Large intestine (tissue), 3 donors: ENCODE results near the gene CTRB2. TPM values are rescaled to one million over a fixed set of nuclear protein-coding genes. Genes with fewer than 3 reads are reported as not detected.
"Not testable (repeated sequence)": the region's sequence is repeated elsewhere in the genome, so short reads cannot be mapped to it uniquely, and the experiment has no call there.

Experiments
- DNase-seq, 2 donors: peaks; one replicate each; pipeline versions ENCODE4 v3.0.0 to v3.0.0-alpha.2; 2013
- H3K27ac ChIP-seq: one replicate; pipeline ENCODE4 v1.5.1; 2013; ENCODE audit warnings: low read length
- H3K27me3 ChIP-seq: 2 replicates; pipeline ENCODE4 v1.6.1; 2013; ENCODE audit warnings: low read length; ENCODE audit not compliant: control insufficient read depth, insufficient read depth
- H3K36me3 ChIP-seq: 2 replicates; pipeline ENCODE4 v1.6.1; 2013; ENCODE audit warnings: low read length; ENCODE audit not compliant: control insufficient read depth, insufficient read depth
- H3K4me1 ChIP-seq: one replicate; pipeline ENCODE4 v1.6.1; 2013; ENCODE audit warnings: low read length; ENCODE audit not compliant: control insufficient read depth, insufficient read depth
- H3K4me3 ChIP-seq: one replicate; pipeline ENCODE4 v1.5.1; 2013; ENCODE audit warnings: low read length
- H3K9me3 ChIP-seq: one replicate; pipeline ENCODE4 v1.6.1; 2013; ENCODE audit warnings: mild to moderate bottlenecking, low read depth, low read length, moderate library complexity; ENCODE audit not compliant: control insufficient read depth
- WGBS: methylation state at CpG from one replicate; pipeline ENCODE4 v1.1.5; 2013; ENCODE audit warnings: low lambda C conversion rate; ENCODE audit not compliant: insufficient coverage; 5-methylcytosine and 5-hydroxymethylcytosine counted together
- polyA plus RNA-seq: library from polyadenylated mRNA; unstranded; fragments of 120-200 nt; gene quantifications from one replicate; pipeline ENCODE4 v1.2.1, GENCODE V29; 2013

CTRB2 gene
- polyA plus RNA-seq, 1 donor = not detected

DNA sequence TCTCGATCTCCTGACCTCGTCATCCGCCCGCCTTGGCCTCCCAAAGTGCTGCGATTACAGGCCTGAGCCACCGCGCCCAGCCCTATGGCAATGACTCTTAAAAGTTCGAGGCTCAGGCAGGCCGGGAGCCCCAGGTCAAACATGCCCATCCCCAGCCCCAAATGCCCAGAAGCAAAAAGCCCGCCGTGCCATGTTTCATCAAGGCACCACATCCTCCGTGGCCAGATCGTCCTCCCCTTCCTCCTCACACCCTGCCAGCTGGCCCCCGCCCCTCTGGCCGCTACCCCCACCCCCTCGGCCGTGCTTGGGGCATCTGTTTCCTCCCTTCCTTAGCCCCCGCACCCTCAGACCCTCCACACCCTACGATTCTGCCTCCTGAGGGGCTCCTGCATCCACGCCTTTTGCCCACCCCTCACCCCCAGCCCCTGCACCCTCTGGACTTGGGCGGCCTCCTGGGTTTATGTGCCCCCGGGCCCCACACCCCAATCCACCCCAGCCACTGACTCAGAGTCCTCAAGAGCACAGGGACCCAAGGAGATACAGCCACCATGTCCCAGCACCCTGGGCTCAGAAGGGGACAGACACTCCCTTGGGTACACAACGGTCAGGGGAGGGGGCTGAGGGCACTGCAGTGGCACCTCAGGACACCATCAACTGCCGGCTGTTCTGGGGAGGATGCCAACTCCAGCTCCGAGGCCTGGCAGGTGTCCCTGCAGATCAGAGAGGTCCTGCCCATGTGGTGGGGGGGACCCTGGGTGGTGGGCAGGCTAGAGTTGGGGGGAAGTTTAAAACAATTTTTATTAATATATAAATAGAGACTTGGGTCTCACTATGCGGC is 18.9 kb upstream of the CTRB2 start:
- H3K4me1 ChIP-seq = no peaks in the 10 kb centered on the region
- peaks cover 34% of the 10 kb centered on the region for H3K36me3 ChIP-seq
- WGBS = no CpG with 5 or more reads among the region's 26 CpGs
- H3K4me3 ChIP-seq = no peak overlapping the region
- no peak overlapping the region for H3K27ac ChIP-seq
- no peaks in the 10 kb centered on the region for H3K27me3 ChIP-seq
- no peak for DNase-seq
- no peaks in the 10 kb centered on the region for H3K9me3 ChIP-seq

DNA sequence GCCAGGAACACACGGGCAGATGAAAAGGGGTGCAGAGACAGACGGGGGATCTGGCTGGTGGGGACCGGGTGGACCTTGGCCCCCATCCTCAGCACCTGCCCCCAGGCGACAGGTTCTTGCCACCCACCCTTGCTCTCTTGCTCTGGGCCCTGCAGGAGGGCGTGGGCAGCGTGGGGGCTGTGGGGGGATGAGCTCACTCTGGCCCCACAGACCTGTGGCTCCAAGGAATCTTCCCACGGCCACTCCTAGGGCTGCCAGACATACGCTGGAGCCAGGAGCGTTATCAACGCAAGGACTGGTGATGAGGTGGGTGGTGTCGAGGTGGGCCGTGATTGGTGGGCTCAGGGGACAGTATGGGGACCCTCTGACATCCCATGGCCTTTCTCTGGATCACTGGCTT is 18.1 kb upstream of the CTRB2 start:
- H3K4me3 ChIP-seq = no peak overlapping the region
- no peaks in the 10 kb centered on the region for H3K4me1 ChIP-seq
- no peaks in the 10 kb centered on the region for H3K9me3 ChIP-seq
- 60% methylated on average over 1 of the region's 12 CpGs for whole genome bisulfite sequencing
- no peaks in the 10 kb centered on the region for H3K27me3 ChIP-seq
- no peak for DNase-seq
- H3K36me3 ChIP-seq = peaks cover 26% of the 10 kb centered on the region
- no peak overlapping the region for H3K27ac ChIP-seq

DNA sequence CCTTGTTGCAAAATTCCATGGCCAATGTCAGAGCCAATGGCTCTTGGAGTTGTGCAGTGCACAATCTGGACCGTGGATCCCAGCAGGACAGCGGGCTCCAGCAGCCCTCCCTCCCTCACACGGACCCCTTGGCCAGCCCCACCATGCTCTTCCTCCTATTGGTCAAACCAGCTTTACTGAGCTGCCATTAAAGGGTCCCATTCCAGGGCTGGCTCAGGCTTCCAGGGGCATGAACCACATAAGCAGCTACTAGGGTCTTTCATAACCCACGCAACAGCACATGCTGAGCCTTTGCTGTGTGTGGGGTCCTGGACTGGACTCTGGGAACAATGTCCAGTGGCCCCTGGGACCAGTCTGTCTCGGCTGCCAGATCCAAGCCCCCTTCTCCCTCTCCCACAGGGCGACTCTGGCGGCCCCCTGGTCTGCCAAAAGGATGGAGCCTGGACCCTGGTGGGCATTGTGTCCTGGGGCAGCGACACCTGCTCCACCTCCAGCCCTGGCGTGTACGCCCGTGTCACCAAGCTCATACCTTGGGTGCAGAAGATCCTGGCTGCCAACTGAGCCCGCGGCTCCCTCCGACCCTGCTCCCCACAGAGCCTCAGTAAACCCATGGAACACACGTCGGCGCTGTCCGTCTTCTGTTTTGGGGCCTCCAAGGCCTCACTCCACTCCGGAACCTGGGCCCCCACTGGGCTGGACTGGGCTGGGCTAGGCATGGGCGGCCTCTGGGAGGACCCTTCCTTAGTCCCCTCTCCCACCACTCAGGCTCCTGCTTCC is 17.5 kb upstream of the CTRB2 start:
- Histone ChIP-seq H3K9me3 (no peaks in the 10 kb centered on the region), H3K4me3 (no peak overlapping the region), H3K27ac (no peak overlapping the region), H3K27me3 (no peaks in the 10 kb centered on the region), H3K36me3 (peaks cover 20% of the 10 kb centered on the region), H3K4me1 (no peaks in the 10 kb centered on the region)
- no peak for DNase-seq
- no CpG with 5 or more reads among the region's 20 CpGs for WGBS

DNA sequence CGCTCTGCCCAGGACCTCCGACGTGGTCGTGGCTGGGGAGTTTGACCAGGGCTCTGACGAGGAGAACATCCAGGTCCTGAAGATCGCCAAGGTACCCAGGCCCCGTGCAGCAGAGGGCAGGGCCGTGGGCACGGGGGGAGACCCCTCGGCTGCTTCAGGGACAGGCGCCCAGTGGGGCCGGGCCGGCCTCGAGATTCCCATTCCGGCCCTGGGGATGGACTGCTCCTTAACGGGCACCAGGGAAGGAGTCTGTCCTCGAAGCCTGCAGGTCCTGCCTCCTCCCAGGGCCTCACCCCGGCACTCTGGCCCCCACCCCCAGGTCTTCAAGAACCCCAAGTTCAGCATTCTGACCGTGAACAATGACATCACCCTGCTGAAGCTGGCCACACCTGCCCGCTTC is 16.2 kb upstream of the CTRB2 start:
- not testable (repeated sequence) for H3K27ac ChIP-seq, H3K4me3 ChIP-seq, H3K9me3 ChIP-seq, H3K36me3 ChIP-seq, H3K27me3 ChIP-seq, H3K4me1 ChIP-seq, DNase-seq
- WGBS = no CpG with 5 or more reads among the region's 20 CpGs

DNA sequence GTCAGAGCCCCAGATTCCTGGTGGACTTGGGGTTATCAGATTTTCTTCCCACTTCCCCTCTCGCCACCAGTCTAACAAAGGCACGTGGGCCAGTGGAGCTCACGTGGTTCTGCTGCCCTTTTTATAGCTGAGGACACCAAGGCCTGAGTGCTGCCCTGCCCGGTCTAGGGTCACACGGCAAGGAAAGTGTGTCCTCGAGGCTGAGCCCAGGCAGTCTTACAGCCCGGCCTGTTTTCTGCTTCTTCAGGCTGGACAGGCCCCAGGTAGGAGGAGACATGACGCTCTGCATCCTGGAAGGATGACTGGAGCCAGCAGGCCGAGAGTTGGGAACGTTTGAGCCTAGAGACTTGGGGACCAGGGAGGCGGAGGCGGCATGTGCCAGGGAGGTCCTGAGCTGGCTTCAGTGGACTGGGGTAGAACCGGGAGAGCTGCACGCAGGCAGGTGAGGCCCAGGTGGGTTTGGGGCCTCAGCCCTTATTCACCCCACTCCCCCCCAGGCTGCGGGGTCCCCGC is 15.4 kb upstream of the CTRB2 start:
- no CpG with 5 or more reads among the region's 16 CpGs for WGBS
- no peaks in the 10 kb centered on the region for H3K36me3 ChIP-seq
- no peak overlapping the region for H3K4me3 ChIP-seq
- no peak for DNase-seq
- H3K4me1 ChIP-seq = no peaks in the 10 kb centered on the region
- no peaks in the 10 kb centered on the region for H3K27me3 ChIP-seq
- H3K27ac ChIP-seq = no peak overlapping the region
- H3K9me3 ChIP-seq = no peaks in the 10 kb centered on the region

DNA sequence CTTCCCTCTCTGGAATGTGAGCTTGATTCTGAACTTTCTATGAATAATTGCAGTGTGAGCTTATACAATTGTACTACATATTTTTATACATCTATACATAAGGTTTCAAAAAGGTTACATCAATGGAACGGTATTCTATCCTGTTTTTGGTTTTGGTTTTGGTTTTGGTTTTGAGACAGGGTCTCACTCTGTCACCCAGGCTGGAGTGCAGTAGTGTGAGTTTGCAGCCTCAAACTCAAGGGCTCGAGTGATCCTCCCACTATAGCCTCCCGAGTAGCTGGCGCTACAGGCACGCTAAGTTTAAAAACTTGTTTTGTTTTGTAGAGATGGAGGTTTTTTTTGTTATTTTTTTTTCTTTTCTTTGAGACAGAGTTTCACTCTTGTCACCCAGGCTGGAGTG is 12.9 kb upstream of the CTRB2 start:
- Histone ChIP-seq H3K27ac (no peak overlapping the region), H3K4me3 (no peak overlapping the region), H3K36me3 (no peaks in the 10 kb centered on the region), H3K9me3 (no peaks in the 10 kb centered on the region), H3K4me1 (no peaks in the 10 kb centered on the region), H3K27me3 (no peaks in the 10 kb centered on the region)
- no peak for DNase-seq
- WGBS = no CpG with 5 or more reads among the region's 5 CpGs

DNA sequence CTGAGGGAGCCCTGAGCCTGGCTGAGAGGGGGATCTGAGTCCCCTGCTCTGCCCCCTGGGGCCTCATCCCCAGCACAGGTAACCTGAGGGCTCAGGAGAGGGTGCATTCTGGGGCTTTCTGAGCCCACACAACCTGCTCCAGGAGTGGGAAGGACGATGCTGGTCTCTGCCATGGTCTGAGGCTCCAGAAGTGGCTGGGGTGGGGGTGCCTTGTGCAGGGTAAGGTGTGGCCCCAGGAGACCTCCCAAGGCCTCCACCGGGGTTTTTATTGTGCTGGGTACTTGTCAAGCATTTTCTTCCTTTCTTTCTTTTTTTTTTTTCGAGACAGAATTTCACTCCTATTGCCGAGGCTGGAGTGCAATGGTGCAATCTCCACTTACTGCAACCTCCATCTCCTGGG is 12.1 kb upstream of the CTRB2 start:
- Histone ChIP-seq H3K27ac (no peak overlapping the region), H3K9me3 (no peaks in the 10 kb centered on the region), H3K4me3 (no peak overlapping the region), H3K27me3 (no peaks in the 10 kb centered on the region), H3K4me1 (no peaks in the 10 kb centered on the region), H3K36me3 (no peaks in the 10 kb centered on the region)
- no peak for DNase-seq
- no CpG with 5 or more reads among the region's 4 CpGs for WGBS

DNA sequence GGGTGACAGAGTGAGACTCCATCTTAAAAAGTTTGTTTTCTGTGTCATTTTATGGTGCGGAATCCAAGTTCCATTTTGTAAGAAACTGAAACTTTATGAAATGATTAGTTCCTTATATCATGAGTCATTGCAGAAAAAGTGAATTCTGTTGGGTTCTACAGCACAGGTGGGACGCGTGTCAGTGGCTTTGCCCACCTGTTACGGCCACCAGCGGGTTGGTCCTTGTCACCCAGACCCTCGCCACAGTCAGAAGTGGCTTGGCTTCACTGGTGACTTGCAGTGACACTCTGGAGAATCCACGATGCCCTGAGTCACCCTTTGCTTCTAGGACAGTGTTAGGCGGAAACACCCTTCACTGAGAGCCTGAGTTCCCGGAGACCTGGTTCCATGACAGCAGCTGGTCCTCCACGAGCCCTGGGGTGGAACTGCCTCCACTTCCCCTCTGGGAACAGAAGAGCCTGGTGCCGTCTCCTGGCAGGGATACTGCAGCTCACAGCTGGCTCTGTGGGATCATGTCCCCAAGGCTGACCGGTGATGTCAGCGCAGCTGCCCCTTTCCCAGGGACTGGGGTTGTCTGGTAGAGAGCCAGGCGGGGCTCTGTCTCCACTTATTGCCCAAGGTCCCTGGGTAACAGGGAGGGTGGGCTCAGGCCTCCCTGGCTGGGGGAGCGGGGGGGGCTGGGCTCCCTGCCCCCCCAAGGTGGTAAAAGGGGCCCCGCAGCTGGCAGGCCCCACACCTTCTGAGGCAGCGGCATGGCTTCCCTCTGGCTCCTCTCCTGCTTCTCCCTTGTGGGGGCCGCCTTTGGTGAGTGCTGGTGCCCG is 11.5 kb upstream of the CTRB2 start, which contains the start of gene CTRB1:
Gene CTRB1 (plus strand): TSS at position 733 of the 821 bp plus-strand sequence. CDS start 20 bp downstream, at position 753.
- Histone ChIP-seq H3K27me3 (no peaks in the 10 kb centered on the region), H3K9me3 (no peaks in the 10 kb centered on the region), H3K36me3 (no peaks in the 10 kb centered on the region), H3K27ac (no peak within 1 kb of the TSS), H3K4me3 (no peak within 1 kb of the TSS), H3K4me1 (no peaks in the 10 kb centered on the region)
- WGBS = 100% methylated on average over 1 of the region's 19 CpGs
- DNase-seq = no peak

DNA sequence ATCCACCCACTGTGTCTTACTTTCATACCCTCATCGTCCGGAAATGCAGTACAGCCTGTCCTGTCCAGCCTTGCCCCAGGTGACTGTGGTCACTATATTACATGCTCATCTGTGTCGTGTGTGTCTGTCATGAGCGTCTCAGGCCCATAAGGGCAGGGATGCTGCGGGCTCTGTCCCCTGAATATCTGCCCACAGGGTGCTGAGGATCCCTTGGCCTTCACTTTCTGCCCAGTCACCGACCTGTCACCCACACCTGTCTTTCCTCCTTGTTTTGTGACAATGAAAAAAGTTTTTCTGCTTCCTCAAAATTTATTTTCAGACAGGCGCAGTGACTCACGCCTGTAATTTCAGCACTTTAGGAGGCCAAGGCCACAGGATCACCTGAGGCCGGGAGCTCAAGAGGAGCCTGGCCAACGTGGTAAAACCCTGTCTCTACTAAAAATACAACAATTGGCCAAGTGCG is 10.5 kb upstream of the CTRB2 start:
- no peaks in the 10 kb centered on the region for H3K27me3 ChIP-seq
- no peak for DNase-seq
- H3K27ac ChIP-seq = no peak overlapping the region
- H3K4me3 ChIP-seq = no peak overlapping the region
- no peaks in the 10 kb centered on the region for H3K36me3 ChIP-seq
- WGBS = 100% methylated on average over 1 of the region's 11 CpGs
- H3K9me3 ChIP-seq = no peaks in the 10 kb centered on the region
- no peaks in the 10 kb centered on the region for H3K4me1 ChIP-seq

DNA sequence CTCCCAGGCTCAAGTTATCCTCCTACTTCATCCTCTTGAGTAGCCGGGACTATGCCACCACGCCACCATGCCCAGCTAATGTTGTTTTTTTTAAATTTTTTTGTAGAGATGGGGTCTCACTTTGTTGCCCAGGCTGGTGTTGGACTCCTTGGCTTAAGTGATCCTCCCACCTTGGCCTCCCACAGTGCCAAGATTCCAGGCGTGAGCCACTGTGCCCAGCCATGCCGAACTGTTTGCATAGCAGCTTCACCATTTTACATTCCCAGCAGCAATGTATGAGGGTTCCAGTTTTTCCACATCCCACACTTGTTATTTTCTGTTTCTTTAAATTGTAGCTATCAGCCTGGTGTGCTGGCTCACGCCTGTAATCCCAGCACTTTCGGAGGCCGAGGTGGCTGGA is 9.6 kb upstream of the CTRB2 start:
- Histone ChIP-seq H3K36me3 (no peaks in the 10 kb centered on the region), H3K4me1 (no peaks in the 10 kb centered on the region), H3K27ac (no peak overlapping the region), H3K4me3 (no peak overlapping the region), H3K9me3 (no peaks in the 10 kb centered on the region), H3K27me3 (no peaks in the 10 kb centered on the region)
- no CpG with 5 or more reads among the region's 7 CpGs for WGBS
- no peak for DNase-seq
